Measurements from ENCODE around the gene DAZL. TPM values are rescaled to one million over a fixed set of nuclear protein-coding genes. Genes with fewer than 3 reads are reported as not detected.
"Not testable (repeated sequence)": the region's sequence is repeated elsewhere in the genome, so short reads cannot be mapped to it uniquely, and the experiment has no call there.

The DAZL gene
- polyA plus RNA-seq = not detected

DNA sequence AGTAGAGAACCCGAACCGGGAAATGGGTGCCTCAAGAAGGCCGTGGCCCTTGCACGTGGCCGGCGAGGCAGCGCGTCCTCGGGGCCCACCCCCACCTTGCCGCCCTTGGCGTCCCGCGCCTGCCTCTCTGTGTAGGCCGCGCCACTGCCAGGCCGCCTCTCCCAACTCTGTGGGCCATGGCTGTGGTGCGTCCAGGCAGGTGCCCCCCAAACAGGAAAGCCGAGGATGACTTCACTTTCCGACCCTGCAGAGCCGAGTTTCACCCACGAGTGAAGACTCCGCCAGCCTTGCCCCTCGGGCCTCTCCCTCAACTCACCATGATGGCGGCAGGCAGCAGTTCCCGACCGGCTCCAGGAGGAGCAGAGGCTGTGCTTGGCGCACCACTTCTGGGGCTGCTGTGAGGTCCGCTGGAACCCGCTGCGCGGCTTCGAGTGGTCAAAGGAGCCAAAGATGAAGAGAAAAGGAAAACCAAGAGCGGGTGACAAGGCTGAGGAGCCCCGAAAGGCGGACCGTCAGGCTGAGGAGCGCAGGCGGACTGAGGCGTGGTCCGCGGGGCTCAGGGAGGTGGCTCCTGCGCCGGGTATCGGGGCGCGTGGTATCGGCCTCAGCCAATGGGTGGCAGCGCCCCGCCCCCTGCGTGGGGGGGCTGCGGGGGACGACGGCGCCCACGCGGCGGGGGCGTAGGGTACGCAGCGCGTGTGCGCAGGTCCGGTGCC is at the start of gene DAZL:
DAZL (minus strand) TSS at position 537 of the 716 bp plus-strand sequence; CDS start at position 319, 218 bp downstream.
- H3K4me1 Mint-ChIP-seq = peaks cover 0 to 2% (median 2%) of the 10 kb centered on the region in 3 donors
- H3K27me3 Mint-ChIP-seq = peaks cover 8% of the 10 kb centered on the region
- no peak within 1 kb of the TSS for H3K27ac Mint-ChIP-seq
- peaks cover 0 to 2% (median 0%) of the 10 kb centered on the region in 3 donors for H3K9me3 Mint-ChIP-seq
- H3K4me3 Mint-ChIP-seq = no peak within 1 kb of the TSS
- no peaks in the 10 kb centered on the region for H3K36me3 Mint-ChIP-seq

DNA sequence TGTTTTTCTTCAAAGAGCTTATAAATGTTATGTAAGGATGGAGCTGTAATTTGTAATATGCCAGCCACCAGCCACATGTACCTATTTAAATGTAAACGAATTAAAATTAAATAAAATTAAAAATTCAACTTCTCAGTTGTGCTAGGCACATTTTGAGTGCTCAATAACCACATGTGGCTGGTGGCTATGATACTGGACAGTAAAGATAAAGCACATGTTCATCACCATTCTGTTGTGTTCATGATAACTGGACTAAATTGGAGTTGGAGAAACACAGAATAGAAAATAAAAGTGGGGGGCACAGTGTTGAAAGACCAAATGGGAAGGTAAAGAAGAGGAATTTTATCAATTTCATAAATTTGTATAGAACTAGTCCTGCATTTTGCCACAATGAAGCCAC is 49.8 kb upstream of the DAZL start:
- H3K27me3 Mint-ChIP-seq = peaks cover 8% of the 10 kb centered on the region
- H3K27ac Mint-ChIP-seq = no peak overlapping the region
- H3K36me3 Mint-ChIP-seq = no peaks in the 10 kb centered on the region
- H3K4me1 Mint-ChIP-seq = no peaks in the 10 kb centered on the region
- H3K4me3 Mint-ChIP-seq = no peak overlapping the region
- H3K9me3 Mint-ChIP-seq = peaks cover 0 to 2% (median 0%) of the 10 kb centered on the region in 3 donors

DNA sequence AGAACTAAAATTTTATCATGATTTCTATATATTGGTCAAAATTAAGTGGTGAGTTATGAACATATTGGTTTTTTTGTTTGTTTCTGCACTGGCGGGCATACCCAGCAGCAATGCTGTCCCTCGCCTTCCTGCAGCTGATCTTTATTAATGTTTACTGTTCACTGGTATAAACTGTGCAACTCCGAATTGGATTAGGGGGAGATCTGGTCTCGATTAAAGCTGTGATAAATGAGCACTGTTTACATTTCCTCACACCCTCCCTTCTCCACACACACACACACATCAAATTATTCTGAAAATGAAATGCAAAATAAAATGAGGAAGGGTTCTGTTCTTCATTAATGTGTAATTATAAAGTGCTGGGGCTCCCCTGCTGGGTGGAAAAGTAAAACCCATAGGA is 48.5 kb upstream of the DAZL start:
- H3K27ac Mint-ChIP-seq = no peak overlapping the region
- no peak overlapping the region for H3K4me3 Mint-ChIP-seq
- H3K4me1 Mint-ChIP-seq = no peaks in the 10 kb centered on the region
- no peaks in the 10 kb centered on the region for H3K9me3 Mint-ChIP-seq
- H3K36me3 Mint-ChIP-seq = no peaks in the 10 kb centered on the region
- H3K27me3 Mint-ChIP-seq = peaks cover 7% of the 10 kb centered on the region

GRCh38 chr3:16647668-16648067 is 42.4 kb upstream of the DAZL start:
- Mint-ChIP-seq H3K27me3 (peaks cover 3% of the 10 kb centered on the region), H3K9me3 (peaks cover 0 to 3% (median 0%) of the 10 kb centered on the region in 3 donors), H3K4me3 (no peak overlapping the region), H3K4me1 (peaks cover 0 to 3% (median 0%) of the 10 kb centered on the region in 3 donors), H3K27ac (no peak overlapping the region), H3K36me3 (no peaks in the 10 kb centered on the region)

GRCh38 chr3:16639806-16640205 is 34.6 kb upstream of the DAZL start:
- Mint-ChIP-seq H3K4me1 (peaks cover 0 to 6% (median 6%) of the 10 kb centered on the region in 3 donors), H3K4me3 (no peak overlapping the region), H3K36me3 (no peaks in the 10 kb centered on the region), H3K27ac (no peak overlapping the region), H3K27me3 (peaks cover 1% of the 10 kb centered on the region), H3K9me3 (no peaks in the 10 kb centered on the region)

DNA sequence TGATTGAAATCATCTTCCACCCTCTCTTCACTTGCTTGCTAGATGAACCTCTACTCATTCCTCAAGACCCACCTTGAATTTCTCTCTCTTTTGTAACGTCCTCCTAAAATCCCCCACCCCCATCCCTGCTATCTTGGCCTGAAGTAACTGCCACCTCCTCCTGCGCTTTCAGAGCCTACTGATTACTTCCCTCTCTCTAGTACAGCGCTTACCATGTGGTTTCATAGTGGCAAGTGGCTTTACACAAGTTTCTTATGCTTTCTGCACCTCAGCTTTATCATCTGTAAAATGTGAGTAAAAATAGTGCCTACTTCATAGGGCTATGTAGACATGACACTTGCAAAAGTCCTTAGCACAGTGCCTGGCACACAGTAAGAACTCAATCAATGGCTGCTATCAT is 28.7 kb upstream of the DAZL start:
- H3K4me1 Mint-ChIP-seq = peaks cover 0 to 1% (median 0%) of the 10 kb centered on the region in 3 donors
- no peaks in the 10 kb centered on the region for H3K36me3 Mint-ChIP-seq
- H3K27me3 Mint-ChIP-seq = no peaks in the 10 kb centered on the region
- no peaks in the 10 kb centered on the region for H3K9me3 Mint-ChIP-seq
- no peak overlapping the region for H3K4me3 Mint-ChIP-seq
- H3K27ac Mint-ChIP-seq = no peak overlapping the region

DNA sequence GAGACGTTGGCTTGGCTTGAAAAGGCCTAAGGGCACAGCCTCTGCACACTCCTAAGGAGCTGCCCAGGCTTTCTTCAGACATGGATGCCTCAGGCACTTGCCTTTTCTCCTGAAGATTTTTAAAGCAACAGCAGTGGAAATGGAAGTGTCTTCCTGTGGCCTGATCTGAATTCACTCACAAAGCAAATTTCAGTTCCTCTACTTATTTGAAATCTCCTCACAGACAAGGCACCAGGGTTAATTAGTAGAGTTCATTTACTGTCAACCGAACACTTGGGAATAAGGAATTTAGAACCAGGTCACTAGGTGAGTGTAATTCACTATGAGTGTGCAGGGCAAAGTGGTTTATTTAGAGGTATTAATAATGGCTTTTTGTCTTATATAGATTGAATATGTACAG is 27.2 kb upstream of the DAZL start:
- Mint-ChIP-seq H3K27ac (no peak overlapping the region), H3K4me3 (no peak overlapping the region), H3K27me3 (no peaks in the 10 kb centered on the region), H3K4me1 (peaks cover 0 to 1% (median 0%) of the 10 kb centered on the region in 3 donors), H3K36me3 (no peaks in the 10 kb centered on the region), H3K9me3 (no peaks in the 10 kb centered on the region)

DNA sequence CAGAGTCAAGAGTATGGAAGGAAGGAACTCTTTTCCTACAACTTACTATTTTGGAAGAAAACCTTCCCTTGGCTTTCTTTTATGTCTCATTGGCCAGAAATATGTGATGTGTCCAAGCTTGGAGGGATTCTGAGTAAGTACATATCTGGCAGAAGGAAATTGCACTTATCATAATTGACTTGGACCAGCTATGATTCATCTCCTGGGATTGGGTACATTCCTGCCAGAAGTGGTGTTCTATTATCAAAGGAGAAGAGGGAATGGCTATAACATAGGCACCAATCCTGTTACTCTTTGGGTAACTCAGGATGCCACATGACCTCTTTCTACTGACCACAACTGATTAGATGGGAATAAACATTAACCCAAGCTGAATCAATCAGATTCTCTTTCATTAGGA is 13.5 kb upstream of the DAZL start:
- Mint-ChIP-seq H3K9me3 (peaks cover 4 to 10% (median 9%) of the 10 kb centered on the region in 3 donors), H3K36me3 (peaks cover 4% of the 10 kb centered on the region), H3K27me3 (no peaks in the 10 kb centered on the region), H3K4me3 (no peak overlapping the region), H3K4me1 (peaks cover 2 to 5% (median 2%) of the 10 kb centered on the region in 3 donors), H3K27ac (no peak overlapping the region)

DNA sequence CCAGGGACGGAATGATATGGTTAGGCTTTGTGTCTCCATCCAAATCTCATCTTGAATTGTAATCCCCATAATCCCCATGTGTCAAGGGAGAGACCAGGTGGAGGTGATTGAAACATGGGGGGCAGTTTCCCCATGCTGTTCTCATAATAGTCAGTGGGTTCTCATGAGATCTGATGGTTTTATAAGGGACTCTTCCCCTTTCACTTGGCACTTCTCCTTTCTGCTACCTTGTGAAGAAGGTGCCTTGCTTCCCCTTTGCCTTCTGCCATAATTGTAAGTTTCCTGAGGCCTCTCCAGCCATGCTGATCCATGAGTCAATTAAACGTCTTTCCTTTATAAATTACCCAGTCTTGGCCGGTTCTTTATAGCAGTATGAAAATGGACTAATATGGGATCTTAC is 11.9 kb upstream of the DAZL start:
- not testable (repeated sequence) for H3K36me3 Mint-ChIP-seq, H3K4me1 Mint-ChIP-seq, H3K27me3 Mint-ChIP-seq, H3K4me3 Mint-ChIP-seq
- H3K27ac Mint-ChIP-seq = peak overlapping the region in 1 of 3 donors; percentile 41
- peaks cover 4 to 10% (median 9%) of the 10 kb centered on the region in 3 donors for H3K9me3 Mint-ChIP-seq

- H3K4me3 Mint-ChIP-seq = peak overlapping the region in 1 of 4 donors; percentile 32
- H3K36me3 Mint-ChIP-seq = peaks cover 4% of the 10 kb centered on the region
- peak overlapping the region in 1 of 3 donors; percentile 59 for H3K27ac Mint-ChIP-seq
- H3K9me3 Mint-ChIP-seq = peaks cover 4 to 10% (median 9%) of the 10 kb centered on the region in 3 donors
- H3K4me1 Mint-ChIP-seq = peaks cover 2 to 5% (median 2%) of the 10 kb centered on the region in 3 donors
- H3K27me3 Mint-ChIP-seq = no peaks in the 10 kb centered on the region
Measured at GRCh38 chr3:16616083-16616482, 10.9 kb upstream of the DAZL start.

DNA sequence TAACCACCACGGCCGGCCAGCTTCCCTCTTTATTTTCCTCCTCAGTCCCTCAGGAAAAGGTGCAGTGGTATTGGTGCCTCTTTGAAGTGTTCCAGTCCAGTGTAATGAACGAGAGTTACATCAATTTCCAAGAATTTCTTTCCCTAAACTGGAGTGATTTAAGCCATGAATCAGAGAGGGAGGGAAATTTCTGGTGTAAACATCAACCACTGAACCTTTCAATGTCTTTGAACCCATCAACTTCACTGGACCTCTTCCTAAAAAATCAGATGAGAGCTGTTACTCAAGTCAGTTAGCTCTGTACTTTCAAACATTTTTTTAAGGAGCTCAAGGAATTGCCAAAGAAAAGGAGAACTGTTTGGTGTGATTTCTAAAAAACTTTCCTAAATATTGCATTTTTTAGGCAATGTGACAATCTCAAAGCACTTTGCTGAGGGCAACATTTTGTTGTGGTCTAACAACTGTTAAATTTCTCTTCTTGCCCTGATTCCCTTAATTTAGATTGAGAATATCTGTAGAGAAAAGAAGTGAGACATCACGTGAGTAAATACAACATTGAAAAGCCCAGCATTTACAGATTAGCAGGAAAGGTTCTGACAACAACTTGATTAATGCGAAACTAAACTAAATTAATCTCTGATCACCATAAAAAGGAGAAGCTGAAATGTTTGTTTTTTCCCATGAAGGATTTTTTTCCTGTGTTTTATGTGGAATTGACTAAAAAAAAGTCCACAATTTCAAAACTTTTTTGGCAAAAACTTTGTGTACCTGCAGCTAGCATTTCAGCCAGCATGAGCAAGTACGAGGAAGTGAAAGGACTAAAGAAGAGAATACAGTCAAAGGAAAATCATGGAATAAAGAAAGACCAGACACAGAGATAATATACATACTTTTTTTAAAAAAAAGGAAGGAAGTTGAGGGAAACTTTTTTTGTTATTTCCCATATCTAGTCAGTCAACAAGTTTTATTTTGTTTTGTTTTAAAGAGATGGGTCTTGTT is 9.1 kb upstream of the DAZL start:
- H3K4me1 Mint-ChIP-seq = peaks cover 2 to 5% (median 2%) of the 10 kb centered on the region in 3 donors
- no peak overlapping the region for H3K27ac Mint-ChIP-seq
- H3K9me3 Mint-ChIP-seq = peaks cover 4 to 10% (median 9%) of the 10 kb centered on the region in 3 donors
- H3K27me3 Mint-ChIP-seq = no peaks in the 10 kb centered on the region
- peaks cover 4% of the 10 kb centered on the region for H3K36me3 Mint-ChIP-seq
- H3K4me3 Mint-ChIP-seq = no peak overlapping the region

DNA sequence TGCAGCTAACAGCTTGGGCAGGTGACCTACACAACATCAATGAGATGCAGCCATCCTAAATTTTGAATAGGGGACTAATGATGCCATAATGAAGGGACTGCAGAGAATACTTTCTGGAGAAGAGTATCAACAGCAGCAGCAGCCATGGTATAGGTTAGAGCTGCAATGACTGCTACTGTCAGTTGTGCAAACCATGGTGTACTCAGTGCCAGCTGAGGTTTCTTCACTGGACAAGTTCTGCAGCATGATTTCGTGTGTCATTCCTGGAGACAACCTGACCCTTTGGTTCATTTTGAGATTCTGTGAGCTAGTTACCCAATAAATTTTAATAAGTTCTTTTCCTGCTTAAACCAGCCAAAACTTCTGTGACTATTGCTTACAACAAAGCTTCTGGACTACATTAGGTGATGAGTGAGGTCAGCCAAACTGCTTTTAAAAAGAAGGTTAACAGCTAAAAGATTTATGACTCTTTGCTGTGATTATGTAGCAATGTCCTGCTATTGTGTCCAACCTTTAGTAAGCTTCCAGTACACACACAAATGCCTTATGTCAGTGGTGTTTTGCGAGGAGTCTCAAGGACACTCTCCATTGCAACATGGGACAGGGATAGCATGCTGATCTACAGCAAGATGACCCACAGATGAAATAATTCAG is 4.8 kb upstream of the DAZL start:
- Mint-ChIP-seq H3K9me3 (peaks cover 0 to 3% (median 0%) of the 10 kb centered on the region in 3 donors), H3K27ac (no peak overlapping the region), H3K27me3 (peaks cover 8% of the 10 kb centered on the region), H3K36me3 (peaks cover under 1% of the 10 kb centered on the region), H3K4me1 (peaks cover 0 to 5% (median 2%) of the 10 kb centered on the region in 3 donors), H3K4me3 (no peak overlapping the region)

DNA sequence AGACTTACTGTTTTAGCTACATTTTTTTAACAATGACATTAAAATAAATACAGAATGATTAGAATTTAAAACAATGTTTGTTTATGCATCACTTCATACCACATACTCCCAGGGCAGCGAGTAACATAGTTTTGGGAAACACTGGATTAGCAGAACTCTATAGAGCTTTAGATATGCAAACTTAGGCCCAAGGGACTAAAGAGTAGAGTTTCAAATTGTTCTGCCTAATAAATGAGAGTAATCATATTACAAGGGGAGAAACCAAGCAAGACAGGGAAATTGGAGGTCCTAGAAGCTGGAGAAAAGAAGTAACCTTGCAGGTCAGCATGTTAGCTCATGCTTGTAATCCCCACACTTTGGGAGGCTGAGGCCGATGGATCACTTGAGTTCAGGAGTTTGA is 3.6 kb upstream of the DAZL start:
- H3K4me3 Mint-ChIP-seq = peak overlapping the region in 1 of 4 donors; percentile 56

DNA sequence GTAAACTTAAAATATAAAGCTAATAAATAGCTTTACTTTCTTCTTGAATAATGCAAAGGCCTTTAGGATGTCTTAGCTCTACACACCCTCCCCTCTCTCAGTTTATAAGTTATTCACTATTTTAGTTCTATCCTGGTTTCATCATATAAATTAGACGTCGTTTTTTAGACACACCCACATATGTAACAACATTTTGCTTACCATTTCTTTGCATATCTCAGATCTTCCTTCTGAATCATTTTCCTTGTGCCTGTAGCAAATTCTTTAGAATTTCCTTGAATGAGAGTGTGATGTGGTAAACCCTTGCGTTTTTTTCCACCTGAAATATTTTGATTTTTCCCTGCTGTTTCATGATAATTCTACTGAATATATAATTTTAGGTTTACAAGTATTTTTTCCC is 2.5 kb upstream of the DAZL start:
- Mint-ChIP-seq H3K36me3 (no peaks in the 10 kb centered on the region), H3K27ac (no peak overlapping the region), H3K9me3 (peaks cover 0 to 2% (median 0%) of the 10 kb centered on the region in 3 donors), H3K4me1 (no peaks in the 10 kb centered on the region), H3K4me3 (no peak overlapping the region), H3K27me3 (peaks cover 8% of the 10 kb centered on the region)

More for the DNA sequence above, 3.6 kb upstream of the DAZL start:
- Mint-ChIP-seq H3K36me3 (no peaks in the 10 kb centered on the region), H3K27ac (no peak overlapping the region), H3K4me1 (no peaks in the 10 kb centered on the region), H3K27me3 (peaks cover 8% of the 10 kb centered on the region), H3K9me3 (peaks cover 0 to 2% (median 0%) of the 10 kb centered on the region in 3 donors)

- H3K27ac Mint-ChIP-seq = no peak overlapping the region
- H3K27me3 Mint-ChIP-seq = peaks cover 8% of the 10 kb centered on the region
- no peak overlapping the region for H3K4me3 Mint-ChIP-seq
- peaks cover 0 to 2% (median 0%) of the 10 kb centered on the region in 3 donors for H3K9me3 Mint-ChIP-seq
- H3K4me1 Mint-ChIP-seq = no peaks in the 10 kb centered on the region
- no peaks in the 10 kb centered on the region for H3K36me3 Mint-ChIP-seq
Measured at GRCh38 chr3:16606398-16606797, 1.2 kb upstream of the DAZL start.

All from IgD-negative memory B cell (primary cell).